ENCODE data around the gene CEP85L.
A peak's percentile ranks its signal among the peaks of the same experiment; 100 is the strongest.

CEP85L gene

GRCh38 chr6:118651282-118652050 is at the start of gene CEP85L:
TSS of gene CEP85L (minus strand) at chr6:118651591. CDS start at chr6:118651269, 322 bp downstream.
- no peaks in the 10 kb centered on the region for H3K27me3 ChIP-seq (replicated peaks; ENCODE audit: control insufficient read depth, insufficient read depth, low read length)
- H3K9ac ChIP-seq (ENCODE audit: low read length) = peak within 1 kb of the TSS; percentile 95
- peak; percentile 98 for DNase-seq (ENCODE audit: low read depth)
- H3K9me3 ChIP-seq (ENCODE audit: control insufficient read depth, low read length) = no peaks in the 10 kb centered on the region
- peak within 1 kb of the TSS; percentile 93 for H3K4me3 ChIP-seq (ENCODE audit: low read length)
- no peaks in the 10 kb centered on the region for H3K36me3 ChIP-seq (ENCODE audit: control insufficient read depth, insufficient read depth, low read length, severe bottlenecking)
- H3K4me1 ChIP-seq (ENCODE audit: control insufficient read depth, insufficient read depth, low read length) = peaks cover 25% of the 10 kb centered on the region

GRCh38 chr6:118700531-118700930 is 49.1 kb upstream of the CEP85L start:
- Histone ChIP-seq H3K4me3 (ENCODE audit: low read length) (no peak overlapping the region), H3K27me3 (replicated peaks; ENCODE audit: control insufficient read depth, insufficient read depth, low read length) (no peaks in the 10 kb centered on the region), H3K9ac (ENCODE audit: low read length) (no peak overlapping the region), H3K9me3 (ENCODE audit: control insufficient read depth, low read length) (no peaks in the 10 kb centered on the region), H3K4me1 (ENCODE audit: control insufficient read depth, insufficient read depth, low read length) (peaks cover 7% of the 10 kb centered on the region), H3K36me3 (ENCODE audit: control insufficient read depth, insufficient read depth, low read length, severe bottlenecking) (no peaks in the 10 kb centered on the region)
- DNase-seq (ENCODE audit: low read depth) = no peak

GRCh38 chr6:118697554-118697953 is 46.2 kb upstream of the CEP85L start:
- Histone ChIP-seq H3K4me3 (ENCODE audit: low read length) (no peak overlapping the region), H3K9ac (ENCODE audit: low read length) (no peak overlapping the region), H3K9me3 (ENCODE audit: control insufficient read depth, low read length) (peaks cover 6% of the 10 kb centered on the region), H3K4me1 (ENCODE audit: control insufficient read depth, insufficient read depth, low read length) (no peaks in the 10 kb centered on the region), H3K27me3 (replicated peaks; ENCODE audit: control insufficient read depth, insufficient read depth, low read length) (no peaks in the 10 kb centered on the region), H3K36me3 (ENCODE audit: control insufficient read depth, insufficient read depth, low read length, severe bottlenecking) (no peaks in the 10 kb centered on the region)
- DNase-seq (ENCODE audit: low read depth) = peak; percentile 54

GRCh38 chr6:118696271-118696670 is 44.9 kb upstream of the CEP85L start:
- H3K4me3 ChIP-seq (ENCODE audit: low read length) = no peak overlapping the region
- H3K27me3 ChIP-seq (replicated peaks; ENCODE audit: control insufficient read depth, insufficient read depth, low read length) = no peaks in the 10 kb centered on the region
- no peaks in the 10 kb centered on the region for H3K36me3 ChIP-seq (ENCODE audit: control insufficient read depth, insufficient read depth, low read length, severe bottlenecking)
- no peaks in the 10 kb centered on the region for H3K4me1 ChIP-seq (ENCODE audit: control insufficient read depth, insufficient read depth, low read length)
- peaks cover 6% of the 10 kb centered on the region for H3K9me3 ChIP-seq (ENCODE audit: control insufficient read depth, low read length)
- no peak overlapping the region for H3K9ac ChIP-seq (ENCODE audit: low read length)
- no peak for DNase-seq (ENCODE audit: low read depth)

GRCh38 chr6:118693562-118693961 is 42.2 kb upstream of the CEP85L start:
- Histone ChIP-seq H3K9me3 (ENCODE audit: control insufficient read depth, low read length) (peaks cover 6% of the 10 kb centered on the region), H3K9ac (ENCODE audit: low read length) (no peak overlapping the region), H3K36me3 (ENCODE audit: control insufficient read depth, insufficient read depth, low read length, severe bottlenecking) (no peaks in the 10 kb centered on the region), H3K4me1 (ENCODE audit: control insufficient read depth, insufficient read depth, low read length) (no peaks in the 10 kb centered on the region), H3K27me3 (replicated peaks; ENCODE audit: control insufficient read depth, insufficient read depth, low read length) (no peaks in the 10 kb centered on the region), H3K4me3 (ENCODE audit: low read length) (no peak overlapping the region)
- DNase-seq (ENCODE audit: low read depth) = no peak

GRCh38 chr6:118685823-118686449 is 34.5 kb upstream of the CEP85L start:
- no peaks in the 10 kb centered on the region for H3K4me1 ChIP-seq (ENCODE audit: control insufficient read depth, insufficient read depth, low read length)
- no peak for DNase-seq (ENCODE audit: low read depth)
- no peaks in the 10 kb centered on the region for H3K9me3 ChIP-seq (ENCODE audit: control insufficient read depth, low read length)
- H3K27me3 ChIP-seq (replicated peaks; ENCODE audit: control insufficient read depth, insufficient read depth, low read length) = no peaks in the 10 kb centered on the region
- H3K9ac ChIP-seq (ENCODE audit: low read length) = no peak overlapping the region
- no peak overlapping the region for H3K4me3 ChIP-seq (ENCODE audit: low read length)
- no peaks in the 10 kb centered on the region for H3K36me3 ChIP-seq (ENCODE audit: control insufficient read depth, insufficient read depth, low read length, severe bottlenecking)

- peaks cover 7% of the 10 kb centered on the region for H3K4me1 ChIP-seq (ENCODE audit: control insufficient read depth, insufficient read depth, low read length)
- no peak for DNase-seq (ENCODE audit: low read depth)
- H3K4me3 ChIP-seq (ENCODE audit: low read length) = no peak overlapping the region
- no peaks in the 10 kb centered on the region for H3K27me3 ChIP-seq (replicated peaks; ENCODE audit: control insufficient read depth, insufficient read depth, low read length)
- H3K36me3 ChIP-seq (ENCODE audit: control insufficient read depth, insufficient read depth, low read length, severe bottlenecking) = no peaks in the 10 kb centered on the region
- H3K9ac ChIP-seq (ENCODE audit: low read length) = no peak overlapping the region
- H3K9me3 ChIP-seq (ENCODE audit: control insufficient read depth, low read length) = no peaks in the 10 kb centered on the region
Observed at GRCh38 chr6:118683881-118684872, 32.8 kb upstream of the CEP85L start.

GRCh38 chr6:118680452-118681095 is 29.2 kb upstream of the CEP85L start:
- Histone ChIP-seq H3K9ac (ENCODE audit: low read length) (no peak overlapping the region), H3K4me3 (ENCODE audit: low read length) (no peak overlapping the region)
- DNase-seq (ENCODE audit: low read depth) = no peak

GRCh38 chr6:118679327-118679901 is 28.0 kb upstream of the CEP85L start:
- no peak overlapping the region for H3K4me3 ChIP-seq (ENCODE audit: low read length)
- no peaks in the 10 kb centered on the region for H3K9me3 ChIP-seq (ENCODE audit: control insufficient read depth, low read length)
- H3K4me1 ChIP-seq (ENCODE audit: control insufficient read depth, insufficient read depth, low read length) = peaks cover 11% of the 10 kb centered on the region
- no peak overlapping the region for H3K9ac ChIP-seq (ENCODE audit: low read length)
- no peaks in the 10 kb centered on the region for H3K27me3 ChIP-seq (replicated peaks; ENCODE audit: control insufficient read depth, insufficient read depth, low read length)
- peak; percentile 55 for DNase-seq (ENCODE audit: low read depth)
- H3K36me3 ChIP-seq (ENCODE audit: control insufficient read depth, insufficient read depth, low read length, severe bottlenecking) = no peaks in the 10 kb centered on the region

More at GRCh38 chr6:118680452-118681095, 29.2 kb upstream of the CEP85L start:
- Histone ChIP-seq H3K4me1 (ENCODE audit: control insufficient read depth, insufficient read depth, low read length) (peaks cover 11% of the 10 kb centered on the region), H3K27me3 (replicated peaks; ENCODE audit: control insufficient read depth, insufficient read depth, low read length) (no peaks in the 10 kb centered on the region), H3K9me3 (ENCODE audit: control insufficient read depth, low read length) (no peaks in the 10 kb centered on the region), H3K36me3 (ENCODE audit: control insufficient read depth, insufficient read depth, low read length, severe bottlenecking) (no peaks in the 10 kb centered on the region)

GRCh38 chr6:118678866-118679265 is 27.5 kb upstream of the CEP85L start:
- no peak overlapping the region for H3K4me3 ChIP-seq (ENCODE audit: low read length)
- H3K4me1 ChIP-seq (ENCODE audit: control insufficient read depth, insufficient read depth, low read length) = peaks cover 11% of the 10 kb centered on the region
- no peak overlapping the region for H3K9ac ChIP-seq (ENCODE audit: low read length)
- peak; percentile 10 for DNase-seq (ENCODE audit: low read depth)
- H3K36me3 ChIP-seq (ENCODE audit: control insufficient read depth, insufficient read depth, low read length, severe bottlenecking) = no peaks in the 10 kb centered on the region
- H3K9me3 ChIP-seq (ENCODE audit: control insufficient read depth, low read length) = no peaks in the 10 kb centered on the region
- no peaks in the 10 kb centered on the region for H3K27me3 ChIP-seq (replicated peaks; ENCODE audit: control insufficient read depth, insufficient read depth, low read length)
